Measurements from ENCODE around the gene ASB2. TPM values are rescaled to one million over a fixed set of nuclear protein-coding genes. Genes with fewer than 3 reads are reported as not detected.

ASB2 gene
- total RNA-seq, 1 donor from 2014 or later: 0.26 TPM

DNA sequence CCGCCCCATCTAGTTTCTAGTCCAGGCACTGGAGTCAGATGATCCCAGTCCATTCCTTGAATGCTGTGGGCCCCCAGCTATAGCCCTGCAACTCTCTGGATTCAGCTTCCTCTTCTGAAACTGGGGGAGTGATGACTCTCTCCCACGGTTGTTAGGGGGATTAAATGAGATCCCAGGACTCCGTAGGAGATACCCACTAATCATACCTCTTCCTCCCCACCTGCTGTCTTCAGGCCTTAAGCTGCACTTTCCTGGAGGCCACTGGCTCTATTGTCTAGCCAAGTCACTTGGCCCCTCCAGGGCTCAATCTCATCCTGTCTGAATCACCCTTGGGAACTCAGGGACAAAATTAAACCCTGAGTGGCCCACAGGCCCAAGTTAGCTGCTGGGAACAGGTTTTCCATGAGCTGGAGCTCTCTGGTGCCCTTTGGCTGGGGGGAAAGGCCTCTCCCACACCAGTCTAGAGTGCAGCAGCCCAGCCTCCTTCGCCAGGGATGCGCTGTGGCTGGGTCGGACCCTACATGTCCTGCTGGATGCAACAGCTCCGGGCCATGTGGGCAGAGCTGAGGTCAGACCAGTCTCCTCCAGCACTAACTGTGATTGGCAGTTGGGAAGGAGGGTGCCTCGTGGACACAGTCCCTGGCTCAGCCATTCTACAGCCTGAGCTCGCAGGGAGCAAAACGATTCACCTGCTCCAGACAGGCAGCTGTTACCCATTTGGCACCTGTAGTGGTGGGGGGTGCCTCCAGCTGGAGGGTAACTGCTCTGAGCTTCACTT, 6.0 kb upstream of the ASB2 start:
- H3K36me3 ChIP-seq (ENCODE audit: control insufficient read depth, insufficient read depth, low read length): no peaks in the 10 kb centered on the region
- no peak overlapping the region for H3K4me3 ChIP-seq (ENCODE audit: low read depth, low read length)
- no peak for TF ChIP-seq CTCF (IDR thresholded peaks at IDR 0.05; ENCODE audit: insufficient read depth, low read length, severe bottlenecking)
- FAIRE-seq (no peak), DNase-seq (ENCODE audit: low read depth) (no peak)
- H3K27me3 ChIP-seq (ENCODE audit: control insufficient read depth, insufficient read depth, low read length): no peaks in the 10 kb centered on the region

DNA sequence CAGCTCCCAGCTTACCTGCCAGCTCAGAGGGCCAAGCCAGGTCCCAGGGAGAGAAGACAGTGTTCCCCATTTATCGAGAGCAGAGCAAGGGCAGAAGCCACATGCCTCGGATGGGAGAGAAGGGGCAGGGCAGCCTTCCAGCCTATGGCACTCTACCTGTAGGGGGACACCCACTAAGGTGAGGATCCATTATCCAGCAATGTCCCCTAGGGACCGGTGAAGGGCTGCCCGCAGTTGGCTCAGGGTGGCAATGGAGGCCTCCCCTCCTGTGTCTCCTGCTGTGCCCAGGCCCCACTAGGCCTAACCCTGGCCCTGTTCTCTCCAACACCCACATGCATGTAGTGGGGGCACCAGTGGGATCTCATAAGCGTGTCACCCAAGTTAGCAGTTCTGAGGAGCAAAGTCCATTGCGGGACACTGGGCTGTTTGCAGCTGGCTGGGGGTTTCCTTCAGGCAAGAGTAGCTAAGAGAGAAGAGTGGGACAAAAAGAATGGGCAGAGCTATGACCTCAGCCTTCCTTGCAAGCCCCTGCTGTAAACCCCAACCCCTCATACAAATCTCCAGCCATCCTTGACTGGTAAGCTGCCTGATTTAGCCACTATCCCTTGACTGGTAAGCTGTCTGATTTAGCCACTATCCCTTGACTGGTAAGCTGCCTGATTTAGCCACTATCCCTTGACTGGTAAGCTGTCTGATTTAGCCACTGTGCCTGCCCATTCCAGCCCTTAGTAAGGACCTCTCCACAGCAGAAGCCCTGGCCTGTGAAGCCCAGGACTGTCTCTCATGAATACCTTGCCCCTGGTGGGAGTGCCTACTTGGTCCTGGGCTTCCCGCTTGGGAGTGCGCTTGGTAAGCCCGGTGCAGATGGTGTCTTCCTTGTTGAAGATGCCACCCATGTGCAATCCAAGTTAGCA, 5.2 kb upstream of the ASB2 start:
- H3K36me3 ChIP-seq (ENCODE audit: control insufficient read depth, insufficient read depth, low read length): no peaks in the 10 kb centered on the region
- no peak overlapping the region for H3K4me3 ChIP-seq (ENCODE audit: low read depth, low read length)
- H3K27me3 ChIP-seq (ENCODE audit: control insufficient read depth, insufficient read depth, low read length): no peaks in the 10 kb centered on the region
- FAIRE-seq: no peak
- TF ChIP-seq CTCF (IDR thresholded peaks at IDR 0.05; ENCODE audit: insufficient read depth, low read length, severe bottlenecking): no peak
- DNase-seq (ENCODE audit: low read depth): no peak

- no peak overlapping the region for H3K4me3 ChIP-seq (ENCODE audit: low read depth, low read length)
- no peak for TF ChIP-seq CTCF (IDR thresholded peaks at IDR 0.05; ENCODE audit: insufficient read depth, low read length, severe bottlenecking)
- no peaks in the 10 kb centered on the region for H3K36me3 ChIP-seq (ENCODE audit: control insufficient read depth, insufficient read depth, low read length)
- no peaks in the 10 kb centered on the region for H3K27me3 ChIP-seq (ENCODE audit: control insufficient read depth, insufficient read depth, low read length)
- no peak for FAIRE-seq
- DNase-seq (ENCODE audit: low read depth): no peak
Measured at GRCh38 chr14:93980456-93981201, 4.3 kb upstream of the ASB2 start.

- FAIRE-seq (no peak), DNase-seq (ENCODE audit: low read depth) (no peak)
- Histone ChIP-seq H3K36me3 (ENCODE audit: control insufficient read depth, insufficient read depth, low read length) (no peaks in the 10 kb centered on the region), H3K4me3 (ENCODE audit: low read depth, low read length) (no peak overlapping the region), H3K27me3 (ENCODE audit: control insufficient read depth, insufficient read depth, low read length) (no peaks in the 10 kb centered on the region)
- TF ChIP-seq CTCF (IDR thresholded peaks at IDR 0.05; ENCODE audit: insufficient read depth, low read length, severe bottlenecking): no peak
Measured at GRCh38 chr14:93978735-93979134, 2.4 kb upstream of the ASB2 start.

DNA sequence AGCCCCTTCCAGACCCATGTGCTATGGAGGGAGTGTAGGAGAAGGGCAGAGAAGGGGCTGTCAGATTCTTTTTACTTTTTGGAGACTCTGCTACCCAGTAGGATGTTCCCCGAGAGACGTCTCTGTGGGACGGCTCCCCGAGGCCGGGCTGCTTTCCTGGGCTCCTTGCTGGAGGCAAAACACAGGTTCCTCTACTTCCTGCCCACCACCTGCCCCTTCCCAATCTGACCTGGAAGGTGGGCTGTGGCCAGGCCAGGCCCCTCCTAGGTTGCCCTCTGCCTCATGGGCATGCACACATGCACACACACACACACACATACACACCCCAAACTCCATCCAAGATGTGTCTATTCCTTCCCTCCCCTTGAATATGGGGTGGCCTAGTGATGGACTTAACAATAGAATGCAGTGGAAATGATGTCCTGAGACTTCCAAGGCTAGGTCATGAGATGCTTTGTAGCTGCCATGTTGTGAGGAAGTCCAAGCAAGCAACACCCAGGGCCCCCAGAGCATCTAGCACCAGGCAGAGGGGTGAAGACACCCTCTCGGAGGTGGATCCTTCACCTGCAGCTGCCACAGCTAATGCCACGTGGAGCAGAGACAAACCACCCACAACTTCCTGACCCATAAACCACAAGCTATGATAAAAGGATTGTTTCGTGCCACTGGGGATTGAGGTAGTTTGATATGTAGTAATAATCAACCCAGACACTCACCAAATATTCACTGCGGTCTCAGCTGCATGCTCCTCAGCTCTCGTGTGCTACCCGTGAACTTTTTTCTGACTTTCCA, 1.6 kb upstream of the ASB2 start:
- Histone ChIP-seq H3K36me3 (ENCODE audit: control insufficient read depth, insufficient read depth, low read length) (no peaks in the 10 kb centered on the region), H3K4me3 (ENCODE audit: low read depth, low read length) (no peak overlapping the region), H3K27me3 (ENCODE audit: control insufficient read depth, insufficient read depth, low read length) (no peaks in the 10 kb centered on the region)
- FAIRE-seq (no peak), DNase-seq (ENCODE audit: low read depth) (no peak)
- no peak for TF ChIP-seq CTCF (IDR thresholded peaks at IDR 0.05; ENCODE audit: insufficient read depth, low read length, severe bottlenecking)
